Cortex of kidney (tissue), 1 donor: ENCODE measurements around the gene TPST2.

ENCODE experiments used
- DNase-seq: peaks from one replicate; lab custom pipeline; 2025; lab: John Stamatoyannopoulos, UW

Gene TPST2

DNA sequence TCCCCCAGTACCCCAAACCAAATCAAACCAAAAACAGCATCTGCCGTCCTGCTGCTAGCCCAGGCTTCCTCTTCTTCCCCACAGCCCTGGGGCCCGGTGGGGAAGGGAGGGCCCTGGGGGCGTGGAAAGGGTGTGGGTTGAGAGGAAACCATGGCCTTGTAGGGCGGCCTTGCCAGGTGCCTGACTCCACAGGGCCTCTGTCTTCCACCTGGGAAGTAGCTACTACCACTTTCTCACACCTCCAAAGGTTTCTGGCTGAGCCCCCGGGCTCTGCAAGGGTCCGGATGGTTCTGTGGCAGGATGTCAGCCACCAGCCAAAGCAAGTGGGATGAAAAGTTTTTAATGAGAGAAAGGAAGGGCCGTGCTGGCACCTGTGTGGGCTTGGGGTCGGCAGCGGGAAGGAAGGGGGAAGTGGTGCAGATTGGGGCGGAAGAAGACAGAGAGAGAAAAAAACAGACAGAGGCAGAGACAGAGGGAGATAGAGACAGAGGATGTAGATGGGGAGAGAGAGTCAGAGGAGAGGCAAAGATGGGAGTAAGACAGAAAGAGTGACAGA is 10.5 kb downstream of the TPST2 start:
- DNase-seq, result no peak

DNA sequence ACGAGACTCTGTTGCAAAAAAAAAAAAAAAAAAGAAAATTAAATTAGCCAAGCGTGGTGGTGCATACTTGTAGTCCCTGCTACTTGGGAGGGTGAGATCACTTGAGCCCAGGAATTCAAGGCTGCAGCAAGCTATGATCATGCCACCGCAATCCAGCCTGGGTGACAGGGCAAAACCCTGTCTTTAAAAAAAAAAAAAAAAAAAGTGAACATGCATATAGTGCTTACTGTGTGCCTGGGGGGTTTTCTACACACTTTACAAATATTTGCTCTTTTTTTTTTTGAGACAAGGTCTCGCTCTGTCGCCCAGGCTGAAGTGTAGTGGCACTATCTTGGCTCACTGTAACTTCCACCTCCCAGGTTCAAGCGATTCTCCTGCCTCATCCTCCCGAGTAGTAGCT is 12.9 kb downstream of the TPST2 start:
- no peak for DNase-seq

DNA sequence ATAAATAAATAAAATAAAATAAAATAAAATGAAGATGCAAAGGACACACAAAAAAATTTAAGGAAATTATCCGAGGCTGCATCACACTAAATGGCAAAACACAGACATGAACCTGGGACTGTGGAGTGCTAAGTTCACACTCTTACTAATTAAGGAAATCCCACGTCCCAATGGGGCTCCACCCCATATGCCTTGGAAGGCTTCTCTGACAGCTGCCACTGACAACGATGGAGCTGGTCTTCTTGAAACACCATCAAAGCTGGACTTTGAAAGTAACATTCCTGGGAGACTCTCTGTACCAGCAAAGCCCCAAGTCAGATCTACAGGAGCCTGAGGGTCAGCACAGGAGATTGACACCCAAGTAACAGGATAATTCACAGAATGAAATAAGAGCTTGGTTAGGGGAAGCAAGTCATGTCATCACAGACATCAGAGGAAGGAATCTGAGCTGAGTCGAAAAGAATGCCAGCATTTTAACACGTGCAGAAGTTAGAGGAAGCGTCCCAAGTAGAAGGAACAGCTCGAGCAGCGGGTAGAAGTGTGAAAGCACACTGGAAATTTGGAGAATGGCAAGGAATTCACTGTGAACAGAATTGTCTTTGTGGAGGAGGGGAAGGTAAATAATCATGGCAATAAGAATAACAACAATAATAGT is 13.8 kb downstream of the TPST2 start:
- DNase-seq, result no peak

DNA sequence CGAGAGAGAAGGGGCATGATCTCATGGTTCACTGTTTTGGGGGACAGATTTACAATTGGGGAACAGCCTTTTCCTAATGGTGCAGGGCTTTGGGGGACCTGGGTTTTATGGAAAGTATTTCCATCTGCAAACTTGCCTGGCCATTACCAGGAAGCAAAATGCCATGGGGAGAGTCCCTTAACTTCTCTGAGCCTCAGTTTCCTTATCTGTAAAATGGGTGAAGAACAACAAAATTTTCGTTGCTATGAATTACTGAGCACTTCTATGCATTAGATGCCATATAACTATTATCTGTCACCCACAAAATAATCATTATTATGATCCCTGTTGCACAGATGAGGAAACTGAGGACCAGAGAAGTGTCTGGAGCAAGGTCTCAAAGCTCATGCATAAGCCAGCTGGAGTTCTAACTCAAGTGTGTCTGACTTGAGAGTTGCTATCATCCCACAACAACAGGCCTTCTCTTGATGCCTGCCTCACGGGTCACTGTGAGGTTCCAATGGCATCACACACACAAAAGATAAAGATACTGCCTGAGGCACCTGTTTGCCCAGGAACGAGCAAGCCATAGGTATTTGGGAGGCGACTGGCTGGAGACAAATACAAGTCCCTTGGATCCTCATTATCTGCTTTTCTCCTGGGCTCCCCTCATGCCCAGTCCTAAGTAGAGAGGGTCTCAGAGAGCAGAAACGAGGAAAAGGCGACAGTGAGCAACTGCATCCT is 15.8 kb downstream of the TPST2 start:
- no peak for DNase-seq

DNA sequence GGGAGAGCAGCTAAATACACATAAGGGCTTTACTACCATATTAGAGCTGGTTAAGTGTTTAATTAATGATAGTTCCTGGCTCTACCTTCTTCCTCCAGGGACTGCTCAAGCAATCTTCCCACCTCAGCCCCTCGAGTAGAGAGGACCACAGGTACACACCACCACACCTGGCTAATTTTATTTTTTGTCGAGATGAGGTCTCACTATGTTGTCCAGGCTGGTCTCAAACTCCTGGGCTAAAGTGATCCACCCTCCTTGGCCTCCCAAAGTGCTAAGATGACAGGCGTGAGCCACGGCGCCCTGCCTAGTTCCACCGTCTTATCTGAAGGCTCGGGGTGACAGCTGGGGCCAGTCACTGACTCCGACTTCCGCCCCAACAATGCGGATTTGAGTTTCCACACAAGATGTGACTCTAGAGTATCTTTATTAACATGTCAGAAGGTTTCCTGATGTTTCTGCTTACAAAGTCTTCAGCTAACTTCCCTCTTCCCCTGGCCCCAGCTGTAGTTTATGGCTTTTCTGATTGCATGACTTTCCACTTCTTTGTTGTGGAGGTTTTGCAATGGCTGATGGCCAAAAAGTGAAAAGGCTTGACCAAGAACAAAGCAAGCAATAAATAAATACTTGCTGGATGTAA is 16.8 kb downstream of the TPST2 start:
- no peak for DNase-seq

DNA sequence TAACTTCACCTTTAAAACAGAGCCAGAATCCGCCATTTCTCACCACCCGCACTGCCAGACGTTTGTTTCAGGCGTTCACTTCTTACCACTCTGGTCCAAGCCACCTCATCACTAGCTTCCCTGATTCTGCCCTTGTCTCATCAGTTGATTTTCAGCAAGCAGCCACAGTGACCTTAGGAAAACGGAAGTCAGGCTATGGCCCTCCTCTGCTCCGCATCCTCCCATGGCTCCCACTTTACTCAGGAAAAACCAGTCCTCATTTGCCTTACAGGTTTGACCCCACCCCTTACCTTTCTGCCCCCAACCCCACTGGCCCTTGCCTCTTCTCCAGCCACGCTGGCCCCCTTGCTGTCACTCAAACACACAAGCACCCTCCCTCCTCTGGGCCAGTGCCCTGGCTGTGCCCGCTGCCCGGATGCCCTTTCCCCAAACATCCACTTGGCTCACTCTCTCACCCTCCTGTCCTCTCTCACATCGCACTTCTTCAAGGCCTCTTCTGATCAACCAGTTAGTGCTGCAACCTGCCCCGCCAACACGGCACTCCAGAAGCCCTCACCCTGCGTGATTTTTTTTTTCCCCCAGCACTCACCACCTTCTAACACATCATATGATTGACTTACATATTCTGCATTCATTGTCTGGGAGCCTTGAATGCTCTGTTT is 18.9 kb downstream of the TPST2 start:
- DNase-seq, result no peak

DNA sequence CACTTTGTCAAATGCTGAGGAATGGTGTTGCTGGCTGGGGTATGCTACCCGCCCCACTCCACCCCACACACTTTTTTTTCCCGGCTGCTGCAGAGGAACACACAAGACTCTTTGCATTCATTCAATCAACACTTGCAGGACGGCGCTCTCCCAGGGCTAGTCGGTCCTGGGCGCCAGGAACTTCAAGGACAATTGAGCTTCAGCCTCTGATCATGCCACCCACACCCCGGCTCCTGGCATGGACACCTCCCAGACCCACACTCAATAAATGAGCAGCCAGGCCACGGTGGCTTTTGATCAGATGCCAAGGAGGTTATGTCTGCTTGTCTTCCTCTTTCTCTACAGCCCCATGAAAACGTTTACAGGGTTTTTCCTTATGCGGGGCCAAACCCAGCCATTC is 19.8 kb downstream of the TPST2 start:
- DNase-seq, result no peak

DNA sequence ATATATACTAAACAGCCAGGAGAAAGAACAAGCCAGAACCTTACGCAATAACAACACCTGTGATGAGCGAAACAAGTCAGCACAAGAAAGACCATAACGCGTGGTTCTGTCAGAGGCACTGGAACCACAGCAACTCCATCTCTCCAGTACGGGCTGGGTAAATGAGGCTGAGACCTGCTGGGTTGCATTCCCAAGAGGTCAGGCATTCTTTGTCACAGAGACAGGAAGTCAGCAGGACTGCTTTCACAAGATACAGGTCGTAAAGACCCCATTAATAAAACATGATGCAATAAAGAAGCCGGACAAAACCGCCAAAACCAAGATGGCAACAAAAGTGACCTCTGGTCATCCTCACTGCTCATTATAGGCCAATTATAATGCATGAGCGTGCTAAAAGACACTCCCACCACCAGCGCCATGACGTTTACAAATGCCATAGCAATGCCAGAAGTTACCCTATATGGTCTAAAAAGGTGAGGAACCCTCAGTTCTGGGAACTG is 21.7 kb downstream of the TPST2 start:
- no peak for DNase-seq

DNA sequence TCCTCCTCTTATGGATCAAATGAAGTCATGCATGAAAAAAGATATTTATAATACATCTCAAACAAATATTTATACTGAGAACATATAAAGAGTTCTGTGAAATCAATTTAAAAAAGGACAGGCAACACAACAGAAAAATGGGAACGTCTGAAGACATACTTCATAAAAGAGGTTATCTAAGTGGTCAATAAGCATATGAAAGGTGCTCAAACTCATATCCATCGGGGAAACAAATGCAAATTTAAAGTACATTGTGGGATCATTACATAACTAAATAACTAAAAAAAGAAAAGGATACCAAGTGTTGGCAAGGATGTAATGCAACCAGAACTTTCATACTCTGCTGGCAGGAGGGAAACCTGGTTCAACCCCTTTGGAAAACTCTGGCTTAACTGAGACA is 22.3 kb downstream of the TPST2 start:
- DNase-seq, result no peak

DNA sequence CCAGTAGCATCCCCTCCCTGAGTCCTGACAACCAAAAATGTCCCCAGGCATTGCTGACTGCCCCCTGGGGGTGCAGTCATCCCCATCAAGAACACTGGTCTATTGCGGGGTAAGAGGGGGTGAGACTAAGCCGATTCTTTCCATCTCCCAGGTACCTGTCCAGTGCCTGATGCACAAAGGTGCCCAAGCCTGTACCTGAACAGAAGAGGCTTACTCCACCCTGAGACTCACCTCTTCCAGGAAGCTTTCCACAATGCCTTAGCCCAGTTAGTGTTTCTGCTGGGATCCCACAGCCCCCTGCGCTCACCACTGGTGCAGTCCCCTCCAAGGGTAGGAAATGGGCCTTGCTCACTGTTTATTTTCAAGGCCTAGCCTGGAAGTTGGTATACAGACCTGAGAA is 22.9 kb downstream of the TPST2 start:
- DNase-seq, result no peak

DNA sequence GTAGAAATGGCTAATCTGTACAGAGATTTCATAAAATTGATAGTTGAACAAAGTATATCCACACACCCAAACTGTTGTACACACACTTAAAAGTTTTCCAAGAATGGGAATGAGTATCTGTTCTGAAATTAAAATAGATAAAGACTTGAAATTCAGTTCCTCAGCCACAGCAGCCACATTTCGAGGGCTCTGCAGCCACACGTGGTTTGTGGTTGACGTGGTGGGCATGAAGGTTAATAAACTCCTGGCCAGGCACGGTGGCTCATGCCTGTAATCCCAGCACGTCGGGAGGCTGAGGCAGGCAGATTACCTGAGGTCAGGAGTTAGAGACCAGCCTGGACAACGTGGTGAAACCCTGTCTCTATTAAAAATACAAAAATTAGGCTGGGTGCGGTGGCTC is 24.0 kb downstream of the TPST2 start:
- no peak for DNase-seq

DNA sequence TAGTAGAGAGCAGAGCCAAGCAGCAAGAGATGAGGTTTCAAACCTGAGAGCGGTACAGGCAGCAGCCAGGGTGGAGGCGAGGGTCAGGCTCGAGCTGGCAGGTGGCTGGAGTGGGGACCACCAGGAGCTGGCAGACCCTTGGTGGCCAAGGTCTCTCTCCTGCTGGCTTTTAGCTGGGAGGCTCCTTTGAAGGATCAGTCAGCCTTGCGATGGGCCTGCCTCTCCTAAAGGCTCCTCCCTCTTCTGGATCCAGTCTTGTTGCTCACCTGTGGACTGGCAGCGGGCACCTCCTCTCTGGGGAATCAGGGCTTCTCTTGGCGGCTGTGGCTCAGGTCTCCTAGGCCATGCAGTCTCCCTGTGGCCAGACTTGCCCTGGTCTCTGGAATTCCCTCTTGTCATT is 24.8 kb downstream of the TPST2 start:
- DNase-seq, result no peak

DNA sequence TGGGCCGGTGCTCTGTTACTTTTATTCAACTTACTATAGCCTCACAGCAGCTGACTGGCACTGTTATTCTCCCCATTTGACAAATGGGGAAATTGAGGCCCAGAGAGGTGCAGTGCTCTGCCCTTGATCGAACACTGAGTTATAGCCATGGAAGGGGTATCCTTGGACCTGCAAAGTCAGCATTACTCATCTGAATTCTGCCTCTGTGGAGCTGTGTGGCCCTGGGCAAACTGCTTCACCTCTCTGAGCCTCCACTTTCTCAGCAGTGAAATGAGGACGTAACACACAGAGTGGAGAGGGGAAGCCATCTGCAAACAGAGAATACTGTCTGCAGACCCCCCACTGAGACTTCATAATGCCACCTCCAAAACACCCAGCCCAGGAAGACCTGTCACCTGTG is 25.3 kb downstream of the TPST2 start:
- no peak for DNase-seq

DNA sequence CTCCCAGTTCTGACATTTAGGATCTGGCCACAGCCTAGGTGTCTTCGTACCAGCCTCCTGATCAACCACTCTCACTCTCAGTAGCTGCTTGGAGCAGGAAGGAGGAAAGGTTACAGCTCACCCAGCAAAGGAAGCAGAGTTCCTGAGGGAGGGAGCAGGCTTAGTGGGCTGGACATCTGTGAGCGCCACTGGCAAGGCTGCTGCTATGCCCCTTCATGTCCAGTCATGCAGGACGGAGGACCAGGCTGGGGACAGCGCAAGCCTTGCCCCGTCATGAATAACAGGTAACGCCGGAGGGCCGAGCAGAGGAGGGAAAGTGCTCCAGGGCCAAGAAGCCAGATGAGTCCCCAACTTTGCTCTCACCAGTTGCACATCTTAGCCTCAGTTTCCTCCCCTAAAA is 25.8 kb downstream of the TPST2 start:
- no peak for DNase-seq

DNA sequence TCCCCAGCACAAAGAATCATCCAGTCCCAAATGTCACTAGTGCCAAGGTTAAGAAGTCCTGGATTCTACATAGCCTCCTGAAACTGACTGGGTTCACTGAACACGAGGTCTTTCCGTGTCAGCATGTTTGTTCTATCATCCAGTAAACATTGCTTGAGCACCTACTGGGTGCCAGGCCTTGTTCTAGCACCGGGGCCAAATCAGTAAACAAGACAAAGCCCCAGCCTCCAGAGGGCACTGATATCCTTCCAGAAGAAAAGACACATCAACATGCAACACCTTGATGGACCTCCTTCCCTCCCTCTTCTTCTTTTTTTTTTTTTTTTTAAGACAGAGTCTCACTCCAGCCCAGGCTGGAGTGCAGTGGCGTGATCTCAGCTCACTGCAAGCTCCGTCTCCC is 26.9 kb downstream of the TPST2 start:
- DNase-seq, result no peak

DNA sequence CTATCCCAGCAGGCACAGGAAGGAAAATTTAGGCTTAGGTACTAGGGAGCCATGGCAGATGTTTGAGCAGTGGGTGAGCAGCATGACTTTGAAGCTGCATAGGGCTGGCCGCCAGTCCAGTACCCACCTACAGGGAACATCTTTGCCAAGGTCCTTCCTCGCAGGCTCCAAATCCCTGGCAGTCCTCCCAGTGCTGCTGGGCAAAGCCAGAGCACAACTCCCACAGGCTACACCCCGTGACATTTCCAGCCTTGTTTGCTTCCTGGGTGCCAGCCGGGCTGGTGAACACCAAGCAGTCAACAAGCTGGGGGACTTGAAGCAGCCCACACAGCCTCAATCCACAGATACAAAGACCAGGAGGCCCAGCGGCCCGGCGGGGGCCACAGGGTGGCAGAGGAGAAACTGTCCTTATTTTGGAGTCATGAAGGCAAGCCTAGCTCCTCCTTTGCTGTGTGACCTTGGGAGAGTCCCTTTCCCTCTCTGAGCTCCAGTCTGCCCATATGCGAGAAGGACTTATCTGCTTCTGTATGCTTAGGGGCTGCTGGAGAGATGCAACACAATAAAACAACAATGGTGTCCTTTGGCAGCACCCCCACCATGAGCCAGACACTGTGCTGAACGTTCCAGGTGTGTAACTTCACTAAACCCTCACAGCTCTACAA is 28.0 kb downstream of the TPST2 start:
- no peak for DNase-seq

DNA sequence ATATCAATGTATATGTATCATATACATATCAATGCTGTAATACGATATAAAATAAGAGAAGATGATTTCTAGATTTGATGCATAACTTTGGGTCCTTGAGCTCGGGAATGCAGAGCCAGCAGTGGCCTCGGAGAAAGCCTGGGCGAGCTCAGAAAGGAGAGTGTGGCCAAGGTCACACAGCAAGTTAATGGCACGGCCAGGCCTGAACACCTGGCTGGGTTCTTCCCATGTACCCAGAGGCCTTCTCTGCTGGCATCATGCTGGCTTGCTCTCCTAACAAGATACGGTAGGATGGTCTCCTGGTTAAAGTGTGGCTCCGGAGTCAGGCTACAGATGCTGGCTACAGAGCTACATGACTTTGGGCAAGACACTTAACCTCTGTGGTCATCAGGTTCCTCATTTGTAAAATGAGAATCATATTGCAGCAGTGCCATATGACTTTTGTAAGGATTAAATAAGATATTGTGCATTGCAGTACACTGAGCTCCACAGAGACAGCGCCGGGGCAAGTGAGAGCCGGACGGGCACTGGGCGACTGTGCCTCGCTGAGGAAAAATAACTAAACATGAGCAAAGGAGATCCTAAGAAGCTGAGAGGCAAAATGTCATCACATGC is 29.9 kb downstream of the TPST2 start:
- DNase-seq, result no peak

DNA sequence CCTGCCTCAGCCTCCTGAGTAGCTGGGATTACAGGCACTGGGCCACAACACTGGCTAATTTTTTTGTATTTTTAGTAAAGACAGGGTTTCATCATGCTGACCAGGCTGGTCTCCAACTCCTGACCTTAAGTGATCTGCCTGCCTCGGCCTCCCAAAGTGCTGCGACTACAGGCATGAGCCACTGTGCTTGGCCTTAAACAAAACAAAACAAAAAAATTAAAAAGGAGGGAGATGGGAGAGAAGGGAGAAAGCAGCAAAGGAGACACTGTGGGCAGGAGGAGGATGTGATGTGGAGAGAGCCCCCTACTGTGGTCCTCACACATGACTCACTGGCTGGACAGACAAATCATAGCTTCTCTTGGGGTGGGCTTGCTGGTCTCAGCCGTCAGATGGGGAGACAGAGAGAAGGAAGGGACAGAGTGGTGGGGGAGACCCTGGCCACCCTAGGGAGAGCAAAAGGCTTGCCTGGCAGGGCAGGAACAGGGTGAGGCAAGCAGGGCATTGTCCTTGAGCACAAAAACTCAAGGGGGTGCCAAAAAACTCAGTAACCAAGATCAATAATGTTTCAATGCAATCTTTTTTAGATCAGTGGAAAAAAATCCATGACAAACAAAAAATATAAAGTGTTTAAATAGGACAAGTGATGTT is 31.6 kb downstream of the TPST2 start:
- DNase-seq, result no peak

DNA sequence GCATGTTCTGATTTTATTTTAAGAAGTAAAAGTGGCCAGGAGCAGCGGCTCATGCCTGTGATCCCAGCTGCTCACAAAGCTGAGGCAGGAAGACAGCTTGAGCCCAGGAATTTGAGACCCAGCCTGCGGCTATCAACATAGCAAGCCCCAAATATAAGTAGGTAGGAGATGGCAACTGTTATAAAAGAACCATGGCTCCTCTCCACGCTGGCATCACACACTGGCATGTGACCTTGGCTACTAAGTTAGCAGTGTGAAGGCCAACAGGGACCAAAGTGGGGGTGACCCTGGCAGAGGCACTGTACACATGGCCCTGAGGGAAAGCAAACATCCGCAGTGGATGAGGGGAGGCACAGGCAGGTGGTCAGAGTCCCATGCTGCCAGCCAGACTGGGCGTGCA is 33.0 kb downstream of the TPST2 start:
- no peak for DNase-seq

DNA sequence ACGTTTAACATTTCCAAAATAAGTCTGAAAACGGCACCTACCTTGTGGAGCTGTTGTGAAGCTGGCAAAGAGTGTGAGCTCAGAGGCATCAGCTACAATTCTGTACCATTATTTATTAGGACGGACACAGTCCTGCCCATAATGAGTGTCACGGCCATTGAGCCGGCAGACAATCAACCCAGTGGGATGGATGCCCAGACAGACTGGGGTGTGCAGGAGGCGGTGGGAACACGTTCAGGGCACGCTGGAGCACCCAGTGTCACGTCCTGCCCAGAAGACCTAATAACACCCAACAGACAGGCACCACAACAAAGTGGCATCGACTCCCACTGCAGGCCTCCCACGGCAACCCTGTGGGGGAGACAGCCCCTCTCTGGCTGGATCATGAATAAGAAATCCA is 34.5 kb downstream of the TPST2 start:
- no peak for DNase-seq

DNA sequence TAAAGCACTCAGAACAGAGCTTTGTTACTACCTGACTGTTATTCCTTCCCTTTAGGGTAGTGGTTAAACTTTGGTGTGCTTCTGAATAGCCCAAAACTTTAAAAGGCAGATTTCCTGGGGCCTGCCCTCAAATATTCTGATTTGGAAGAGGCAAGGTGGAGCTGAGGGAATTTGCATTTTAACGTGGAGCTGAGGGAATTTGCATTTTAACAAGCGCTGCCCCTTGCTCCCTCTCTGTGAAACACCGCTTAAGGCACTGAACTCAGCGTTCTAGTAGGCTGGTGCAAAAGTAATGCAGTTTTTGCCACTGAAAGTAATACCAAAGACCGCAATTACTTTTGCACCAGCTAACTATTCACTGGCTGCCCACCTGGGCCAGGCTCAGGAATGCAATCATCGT is 35.0 kb downstream of the TPST2 start:
- DNase-seq, result no peak
